Stimulated activated CD4-positive, alpha-beta T cell treated with anti-CD3 and anti-CD28 coated beads, Interleukin-12 subunit alpha, Interleukin-12 subunit beta, amount 100 ng/mL, for 48 hours (primary cell): Measurements from ENCODE around the gene MRAS.
"Not testable (repeated sequence)": the region's sequence is repeated elsewhere in the genome, so short reads cannot be mapped to it uniquely, and the experiment has no call there.

Source experiments
- DNase-seq, 3 donors: peaks; one replicate each; pipeline ENCODE4 v3.0.0-alpha.2; 2020; ENCODE audit warnings: low read depth in 2 of 3, low spot score in 1 of 3

The MRAS gene

GRCh38 chr3:138366006-138366759 lies 17.8 kb downstream of the MRAS start:
- DNase-seq: no peak

DNA sequence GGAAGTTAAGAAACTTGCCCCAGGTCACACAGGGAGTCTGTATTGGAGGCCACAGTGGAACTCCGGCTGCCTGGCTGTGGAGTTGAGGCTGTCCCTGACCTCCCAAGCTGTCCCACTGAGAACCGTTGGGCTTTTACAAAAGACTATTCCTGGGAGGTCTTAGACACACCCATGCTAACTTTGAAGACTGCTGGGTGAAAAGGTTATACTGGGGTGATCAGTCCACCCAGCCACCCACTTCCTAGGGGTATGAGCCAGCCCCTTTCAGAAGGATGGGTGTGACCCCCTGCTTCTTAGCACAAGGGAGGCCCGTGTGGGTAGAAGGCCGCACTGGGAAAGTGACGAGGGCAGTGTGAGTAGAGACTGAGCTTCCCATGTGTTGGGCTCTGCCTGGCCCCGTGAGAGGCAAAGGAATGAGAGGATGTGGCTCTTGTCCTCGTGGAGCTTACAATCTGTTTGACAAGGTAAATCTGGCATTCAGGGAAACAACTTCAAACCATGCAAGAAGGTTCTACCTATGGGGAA lies 19.0 kb downstream of the MRAS start:
- DNase-seq: no peak

- DNase-seq: no peak
Measured at GRCh38 chr3:138367911-138368310, 19.5 kb downstream of the MRAS start.

GRCh38 chr3:138369151-138369900 lies 20.9 kb downstream of the MRAS start:
- no peak for DNase-seq

DNA sequence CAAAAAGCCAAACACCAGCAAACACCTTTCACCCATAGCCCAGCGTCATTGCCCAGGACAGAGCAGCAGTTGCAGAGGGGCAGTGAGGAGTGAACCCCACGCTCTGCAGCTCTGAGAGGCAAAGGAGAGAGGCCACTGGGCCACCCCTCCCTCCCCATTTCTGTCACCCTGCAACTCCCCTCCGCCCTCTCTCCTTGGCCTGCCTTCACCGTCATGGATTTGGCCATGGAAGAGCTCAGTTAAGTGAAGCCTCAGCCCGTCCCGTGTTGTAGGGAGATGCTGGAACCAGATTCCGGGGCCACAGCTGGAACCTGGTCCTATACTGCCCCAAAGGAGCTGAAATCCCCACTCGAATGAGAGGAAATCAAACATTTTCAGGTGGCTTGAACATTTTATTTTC lies 21.9 kb downstream of the MRAS start:
- no peak for DNase-seq

DNA sequence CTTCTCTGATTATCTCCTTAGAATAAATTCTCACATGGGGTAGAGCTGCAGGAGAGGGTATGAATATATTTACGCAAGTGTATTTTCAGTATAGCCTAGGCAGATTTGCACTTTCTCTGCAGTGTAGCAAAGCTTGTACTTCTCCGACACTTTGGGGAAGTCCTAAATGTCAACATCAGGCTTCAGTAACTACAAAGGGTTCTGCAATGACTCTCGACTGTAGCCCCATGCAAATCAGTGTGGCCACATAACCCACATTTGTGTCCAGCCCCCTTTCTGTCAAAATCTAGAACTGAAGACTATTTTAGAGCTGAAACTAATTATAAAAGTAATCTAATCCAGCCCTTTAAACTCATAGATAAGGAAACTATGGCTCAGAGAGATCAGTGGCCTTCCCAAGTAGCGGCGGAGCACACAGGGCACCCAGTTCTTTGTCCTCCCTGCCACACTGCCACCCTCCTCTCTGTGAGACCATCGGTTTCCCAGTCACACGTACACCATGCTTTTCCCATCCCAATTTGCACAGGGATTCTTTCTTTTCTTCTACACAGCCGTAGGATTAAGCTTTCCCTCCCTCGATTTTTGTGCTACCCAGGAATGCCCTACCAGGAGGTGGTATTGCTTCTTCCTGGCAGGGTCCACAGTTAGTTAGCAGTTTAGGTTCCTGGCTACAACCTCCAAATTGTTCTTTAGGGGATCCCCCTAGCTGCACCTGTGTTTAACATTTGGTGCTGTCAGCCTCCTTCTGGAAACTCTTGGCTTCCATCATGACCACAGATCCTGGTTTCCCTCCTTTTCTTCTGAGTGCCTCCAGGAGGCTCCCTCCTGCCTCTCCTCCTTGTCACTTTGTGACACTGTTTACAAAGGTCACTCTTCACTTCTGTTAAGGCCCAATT lies 22.9 kb downstream of the MRAS start:
- no peak for DNase-seq

DNA sequence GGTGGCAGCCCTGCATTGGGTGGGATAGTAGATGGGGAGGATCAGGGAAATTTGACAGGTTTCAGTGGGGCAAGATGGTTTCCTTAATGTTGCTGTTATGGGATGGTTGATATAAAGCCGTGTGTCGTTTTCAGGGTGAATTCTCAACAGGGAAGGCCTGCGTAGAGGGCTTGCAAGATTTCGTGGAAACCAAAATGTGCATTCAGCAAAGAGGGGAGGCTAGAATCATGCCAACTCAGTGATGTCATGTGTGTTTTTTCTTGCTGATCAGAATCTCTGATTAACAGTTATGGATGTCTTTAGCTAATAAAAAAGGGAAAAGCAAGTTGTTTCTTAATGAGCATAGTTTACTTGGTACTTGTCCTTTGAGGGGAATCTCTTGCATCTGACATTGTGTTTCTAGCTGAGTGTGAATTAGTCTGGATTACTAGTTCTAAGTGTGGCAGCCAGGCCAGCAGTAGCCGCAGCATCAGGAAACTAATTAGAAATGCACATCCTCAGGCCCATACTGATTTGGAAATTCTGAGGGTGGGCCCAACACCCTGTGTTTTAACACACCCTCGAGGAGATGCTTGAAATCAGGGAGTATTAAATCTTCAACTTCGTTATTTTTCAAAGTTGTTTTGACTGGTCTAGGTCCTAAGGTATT lies 24.8 kb downstream of the MRAS start:
- no peak for DNase-seq

DNA sequence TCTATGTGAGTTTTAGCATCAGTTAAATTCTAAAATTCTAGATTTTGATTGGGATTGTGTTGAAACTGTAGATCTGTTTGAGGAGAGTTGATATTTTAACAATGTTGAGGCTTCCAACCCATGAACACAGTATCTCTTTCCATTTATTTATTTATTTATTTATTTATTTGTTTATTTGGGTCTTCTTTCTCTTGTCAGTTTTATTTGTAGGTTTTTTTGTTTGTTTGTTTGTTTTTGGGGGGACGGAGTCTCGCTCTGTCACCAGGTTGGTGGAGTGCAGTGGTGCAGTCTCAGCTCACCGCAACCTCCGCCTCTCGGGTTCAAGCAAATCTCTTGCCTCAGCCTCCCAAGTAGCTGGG lies 25.3 kb downstream of the MRAS start:
- DNase-seq: no peak

DNA sequence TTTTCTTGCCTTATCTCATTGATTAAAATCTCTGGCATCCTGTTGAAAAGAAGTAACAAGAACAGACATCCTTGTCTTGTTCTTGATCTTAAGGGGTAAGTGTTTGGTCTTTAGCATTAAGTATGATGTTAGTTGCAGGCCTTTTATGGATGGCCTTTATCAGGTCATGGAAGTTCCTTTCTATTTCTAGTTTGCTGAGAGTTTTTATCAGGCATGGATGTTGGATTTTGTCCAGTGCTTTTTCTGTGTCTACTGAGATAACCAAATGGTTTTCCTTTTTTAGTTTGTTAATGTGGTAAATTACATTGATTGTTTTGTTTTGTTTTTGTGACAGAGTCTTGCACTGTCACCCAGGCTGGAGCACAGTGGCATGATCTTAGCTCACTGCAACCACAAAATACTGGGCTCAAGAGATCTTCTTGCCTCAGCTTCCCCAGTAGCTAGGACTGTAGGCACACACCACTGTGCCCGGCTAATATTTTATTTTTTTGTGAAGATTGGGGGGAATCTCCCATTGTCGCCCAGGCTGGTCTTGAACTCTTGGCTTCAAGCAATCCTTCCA lies 26.3 kb downstream of the MRAS start:
- DNase-seq: no peak

DNA sequence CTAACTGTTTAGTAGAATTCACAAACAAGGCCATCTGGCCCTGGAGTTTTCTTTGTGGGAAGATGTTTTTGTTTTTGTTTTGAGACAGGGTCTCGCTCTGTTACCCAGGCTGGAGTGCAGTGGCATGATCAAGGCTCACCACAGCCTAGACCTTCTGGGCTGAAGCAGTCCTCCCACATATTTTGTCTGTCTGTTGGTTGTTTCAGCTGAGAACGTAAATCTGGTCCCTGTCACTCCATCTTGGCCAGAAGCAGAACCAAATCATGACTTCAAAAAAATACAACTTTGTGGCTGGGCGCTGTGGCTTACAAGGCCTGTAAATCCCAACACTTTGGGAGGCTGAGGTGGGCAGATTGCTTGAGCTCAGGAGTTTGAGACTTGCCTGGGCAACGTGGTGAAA lies 27.1 kb downstream of the MRAS start:
- DNase-seq: no peak

DNA sequence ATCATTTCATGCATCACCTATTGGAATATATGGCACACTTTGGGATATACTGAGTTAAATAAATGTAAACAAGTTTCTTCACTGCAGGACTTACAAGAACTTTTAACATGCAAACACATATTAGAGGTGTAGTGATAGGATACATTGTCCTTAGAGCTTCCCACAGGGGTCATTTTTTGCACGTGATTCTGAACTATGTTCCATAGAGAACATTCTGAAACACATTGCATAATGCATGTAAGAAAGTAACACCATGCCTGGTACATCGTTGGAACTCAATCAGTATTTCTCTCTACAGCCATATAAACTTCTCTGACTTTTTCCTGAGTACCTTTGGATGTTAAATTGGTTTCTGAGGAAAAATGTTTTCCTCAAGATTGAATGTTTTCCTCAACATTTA lies 28.3 kb downstream of the MRAS start:
- DNase-seq: no peak

GRCh38 chr3:138377212-138377611 lies 28.8 kb downstream of the MRAS start:
- DNase-seq: not testable (repeated sequence)

DNA sequence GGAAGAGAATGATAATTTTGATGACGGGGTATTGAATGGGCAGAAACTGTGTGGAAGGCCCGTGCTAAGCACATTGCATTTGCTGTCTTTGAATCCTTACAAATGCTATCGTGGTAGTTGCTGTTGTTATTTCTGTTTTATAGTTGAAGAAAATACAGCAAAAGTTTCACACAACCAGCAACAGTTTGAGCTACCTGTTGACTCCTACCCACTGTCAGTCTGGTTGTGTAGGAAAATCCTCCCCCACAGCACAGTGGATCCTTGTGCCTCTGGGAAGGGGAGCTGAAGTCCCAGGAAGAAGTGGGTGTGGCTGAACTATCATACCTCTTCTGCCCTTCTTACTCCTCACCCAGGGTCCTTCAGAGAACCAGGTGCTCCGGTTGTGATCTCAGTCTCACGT lies 29.4 kb downstream of the MRAS start:
- no peak for DNase-seq

- DNase-seq: no peak
Measured at GRCh38 chr3:138378331-138378730, 30.0 kb downstream of the MRAS start.

DNA sequence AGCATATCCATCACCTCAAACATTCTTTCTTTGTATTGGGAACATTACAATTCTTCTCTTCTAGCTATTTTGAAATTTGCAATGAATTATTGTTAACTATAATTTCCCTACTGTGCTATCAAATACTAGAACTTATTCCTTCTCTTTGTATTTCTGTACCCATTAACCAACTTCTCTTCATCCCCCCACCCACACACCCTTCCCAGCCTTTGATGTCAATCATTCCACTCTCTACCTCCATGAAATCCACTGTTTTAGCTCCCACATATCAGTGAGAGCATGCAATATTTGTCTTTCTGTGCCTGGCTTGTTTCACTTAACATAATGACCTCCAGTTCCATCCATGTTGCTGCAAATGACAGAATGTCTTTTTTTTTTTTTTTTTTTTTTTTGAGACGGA lies 30.6 kb downstream of the MRAS start:
- DNase-seq: no peak

DNA sequence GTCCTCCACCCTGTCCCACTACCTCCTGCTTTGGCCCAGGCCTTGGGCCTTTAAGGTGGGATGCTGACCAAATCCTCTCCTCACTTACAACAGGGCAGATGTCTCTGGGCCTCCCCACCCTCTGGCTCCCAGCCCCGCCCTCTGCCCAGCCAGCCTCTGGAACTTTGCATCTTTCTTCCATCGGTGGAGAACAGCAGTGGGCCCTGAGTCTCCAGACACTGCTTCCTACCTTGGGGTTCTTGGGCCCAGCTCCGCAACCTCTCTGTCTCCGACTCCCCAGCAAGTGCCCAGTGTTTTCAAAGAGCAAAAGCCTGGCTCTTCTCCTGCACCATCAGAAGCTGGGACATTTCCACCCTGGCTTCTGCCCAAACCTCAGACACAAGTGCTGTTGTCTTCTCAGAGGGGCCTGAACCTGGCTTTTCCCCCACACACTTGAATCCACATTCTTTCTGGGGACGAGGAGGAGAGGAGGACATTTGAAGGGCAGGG lies 33.1 kb downstream of the MRAS start:
- DNase-seq: no peak

- no peak for DNase-seq
Measured at GRCh38 chr3:138381950-138382715, 33.8 kb downstream of the MRAS start.

- no peak for DNase-seq
Measured at GRCh38 chr3:138383715-138384465, 35.5 kb downstream of the MRAS start.

- DNase-seq: no peak
Measured at GRCh38 chr3:138384531-138384930, 36.2 kb downstream of the MRAS start.
